ENCODE results near the gene STK32A.

The STK32A gene

GRCh38 chr5:147430628-147431027 is 195.8 kb downstream of the STK32A start:
- no peak for DNase-seq

GRCh38 chr5:147431586-147431985 is 196.8 kb downstream of the STK32A start:
- no peak for DNase-seq

- no peak for DNase-seq
Measured at GRCh38 chr5:147432323-147432722, 197.5 kb downstream of the STK32A start.

GRCh38 chr5:147434049-147434448 is 199.2 kb downstream of the STK32A start:
- DNase-seq: no peak

- DNase-seq: no peak
Measured at GRCh38 chr5:147436596-147436995, 201.8 kb downstream of the STK32A start.

GRCh38 chr5:147437161-147437596 is 202.4 kb downstream of the STK32A start:
- no peak for DNase-seq
